Left renal cortex interstitium (tissue), 4 donors: ENCODE results near the gene PIP5KL1. TPM values are rescaled to one million over a fixed set of nuclear protein-coding genes. Genes with fewer than 3 reads are reported as not detected.

ENCODE experiments used
- DNase-seq, 4 donors: peaks; one replicate each; pipeline ENCODE4 v3.0.0-alpha.2; 2013; ENCODE audit warnings: low read depth in 4 of 4, low spot score in 2 of 4, missing footprints in 1 of 4
- polyA plus RNA-seq, 4 donors: library from polyadenylated mRNA; unstranded; fragments of 120-200 nt; gene quantifications; one replicate each; pipeline ENCODE4 v1.2.1, GENCODE V29; 2013; ENCODE audit not compliant: insufficient read length in 4 of 4

Gene PIP5KL1
- polyA plus RNA-seq, result 1 to 10 TPM; 1.1 to 2.8 (median 2.3) TPM

GRCh38 chr9:127930231-127931091, at the start of gene PIP5KL1:
Gene PIP5KL1, minus strand, starts transcription at chr9:127930777. Its CDS starts 25 bp downstream, at chr9:127930752.
- no peak for DNase-seq

GRCh38 chr9:127980060-127980705, 49.6 kb upstream of the PIP5KL1 start:
- no peak for DNase-seq

GRCh38 chr9:127979333-127980059, 48.9 kb upstream of the PIP5KL1 start:
- DNase-seq, result no peak

GRCh38 chr9:127979015-127979332, 48.4 kb upstream of the PIP5KL1 start:
- no peak for DNase-seq

- DNase-seq, result no peak
These were observed 47.5 kb upstream of the PIP5KL1 start for GRCh38 chr9:127977884-127978647.

- no peak for DNase-seq
These were observed 46.7 kb upstream of the PIP5KL1 start for GRCh38 chr9:127977009-127977883.

- no peak for DNase-seq
These were observed 45.9 kb upstream of the PIP5KL1 start for GRCh38 chr9:127976498-127976897.

- DNase-seq, result no peak
These were observed 45.1 kb upstream of the PIP5KL1 start for GRCh38 chr9:127975376-127976315.

- no peak for DNase-seq
These were observed 44.2 kb upstream of the PIP5KL1 start for GRCh38 chr9:127974769-127975261.

- no peak for DNase-seq
These were observed 43.6 kb upstream of the PIP5KL1 start for GRCh38 chr9:127974001-127974768.

GRCh38 chr9:127973169-127974000, 42.8 kb upstream of the PIP5KL1 start:
- no peak for DNase-seq

DNA sequence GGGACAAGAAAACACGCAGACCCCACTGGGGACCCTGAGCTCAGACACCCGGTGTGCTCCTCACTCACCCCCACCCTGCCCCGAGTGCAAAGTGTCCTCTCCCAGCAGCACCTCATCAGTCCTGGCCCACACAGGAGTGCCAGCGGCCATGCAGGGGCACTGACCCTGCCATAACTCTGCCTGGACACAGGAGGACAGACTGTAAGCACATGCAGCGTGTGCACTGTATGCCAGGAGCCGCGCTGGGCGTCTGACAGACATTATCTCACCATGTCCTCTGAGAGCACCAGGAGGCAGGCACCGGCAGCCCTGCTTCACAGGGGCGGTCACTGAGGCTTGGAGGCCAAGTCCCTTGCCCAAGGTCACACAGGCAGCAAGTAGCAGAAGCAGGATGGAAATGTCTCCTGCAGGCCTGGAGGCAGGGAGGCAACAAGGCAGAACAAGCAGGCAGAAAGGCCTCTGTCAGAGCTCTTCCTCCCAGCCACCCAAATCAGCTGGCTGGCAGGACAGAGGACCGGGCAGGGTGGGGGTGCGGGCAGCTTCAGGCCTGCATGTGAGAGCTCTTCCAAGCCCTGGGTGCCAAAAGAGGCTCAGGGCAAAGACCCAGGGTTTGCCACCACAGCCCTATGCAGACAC, 41.8 kb upstream of the PIP5KL1 start:
- DNase-seq, result no peak

GRCh38 chr9:127971357-127972235, 41.0 kb upstream of the PIP5KL1 start:
- DNase-seq, result no peak

GRCh38 chr9:127970401-127971313, 40.1 kb upstream of the PIP5KL1 start:
- DNase-seq, result no peak
